ENCODE results near the gene ARRDC2. TPM values are rescaled to one million over a fixed set of nuclear protein-coding genes. Genes with fewer than 3 reads are reported as not detected.

The ARRDC2 gene
- total and polyA plus RNA-seq, 9 of the 15 experiments (the other 6 are each of a cell fraction or from before 2014, with no cell fraction given) = 1.9 to 27.4 (median 15.2) TPM

- peak; percentile 59 for TF ChIP-seq NEUROD1 (IDR thresholded peaks at IDR 0.05; ENCODE audit: borderline replicate concordance, low read depth, low read length, partially characterized antibody)
- no peak for TF ChIP-seq TAL1 (IDR thresholded peaks at IDR 0.05)
- TF ChIP-seq ZNF79 (CRISPR knock-in tag; IDR thresholded peaks at IDR 0.05; ENCODE audit: low read depth) = no peak
- TF ChIP-seq, protein P1, sequence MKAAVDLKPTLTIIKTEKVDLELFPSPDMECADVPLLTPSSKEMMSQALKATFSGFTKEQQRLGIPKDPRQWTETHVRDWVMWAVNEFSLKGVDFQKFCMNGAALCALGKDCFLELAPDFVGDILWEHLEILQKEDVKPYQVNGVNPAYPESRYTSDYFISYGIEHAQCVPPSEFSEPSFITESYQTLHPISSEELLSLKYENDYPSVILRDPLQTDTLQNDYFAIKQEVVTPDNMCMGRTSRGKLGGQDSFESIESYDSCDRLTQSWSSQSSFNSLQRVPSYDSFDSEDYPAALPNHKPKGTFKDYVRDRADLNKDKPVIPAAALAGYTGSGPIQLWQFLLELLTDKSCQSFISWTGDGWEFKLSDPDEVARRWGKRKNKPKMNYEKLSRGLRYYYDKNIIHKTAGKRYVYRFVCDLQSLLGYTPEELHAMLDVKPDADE (conservative IDR thresholded peaks at IDR 0.05; ENCODE audit: control insufficient read depth, low read depth, low read length) = peak; percentile 83
- TF ChIP-seq, protein P2, sequence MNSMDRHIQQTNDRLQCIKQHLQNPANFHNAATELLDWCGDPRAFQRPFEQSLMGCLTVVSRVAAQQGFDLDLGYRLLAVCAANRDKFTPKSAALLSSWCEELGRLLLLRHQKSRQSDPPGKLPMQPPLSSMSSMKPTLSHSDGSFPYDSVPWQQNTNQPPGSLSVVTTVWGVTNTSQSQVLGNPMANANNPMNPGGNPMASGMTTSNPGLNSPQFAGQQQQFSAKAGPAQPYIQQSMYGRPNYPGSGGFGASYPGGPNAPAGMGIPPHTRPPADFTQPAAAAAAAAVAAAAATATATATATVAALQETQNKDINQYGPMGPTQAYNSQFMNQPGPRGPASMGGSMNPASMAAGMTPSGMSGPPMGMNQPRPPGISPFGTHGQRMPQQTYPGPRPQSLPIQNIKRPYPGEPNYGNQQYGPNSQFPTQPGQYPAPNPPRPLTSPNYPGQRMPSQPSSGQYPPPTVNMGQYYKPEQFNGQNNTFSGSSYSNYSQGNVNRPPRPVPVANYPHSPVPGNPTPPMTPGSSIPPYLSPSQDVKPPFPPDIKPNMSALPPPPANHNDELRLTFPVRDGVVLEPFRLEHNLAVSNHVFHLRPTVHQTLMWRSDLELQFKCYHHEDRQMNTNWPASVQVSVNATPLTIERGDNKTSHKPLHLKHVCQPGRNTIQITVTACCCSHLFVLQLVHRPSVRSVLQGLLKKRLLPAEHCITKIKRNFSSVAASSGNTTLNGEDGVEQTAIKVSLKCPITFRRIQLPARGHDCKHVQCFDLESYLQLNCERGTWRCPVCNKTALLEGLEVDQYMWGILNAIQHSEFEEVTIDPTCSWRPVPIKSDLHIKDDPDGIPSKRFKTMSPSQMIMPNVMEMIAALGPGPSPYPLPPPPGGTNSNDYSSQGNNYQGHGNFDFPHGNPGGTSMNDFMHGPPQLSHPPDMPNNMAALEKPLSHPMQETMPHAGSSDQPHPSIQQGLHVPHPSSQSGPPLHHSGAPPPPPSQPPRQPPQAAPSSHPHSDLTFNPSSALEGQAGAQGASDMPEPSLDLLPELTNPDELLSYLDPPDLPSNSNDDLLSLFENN (IDR thresholded peaks at IDR 0.05; ENCODE audit: low read depth in 2 of 2, low read length in 2 of 2) = no peak
- no peak for TF ChIP-seq LARP7 (IDR thresholded peaks at IDR 0.05)
- peak; percentile 66 for TF ChIP-seq U2AF1 (optimal IDR thresholded peaks at IDR 0.05; ENCODE audit: low read depth, low read length)
- TF ChIP-seq ZNF589 (CRISPR knock-in tag; IDR thresholded peaks at IDR 0.05; ENCODE audit: low read depth) = peak; percentile 47; the same call in 1 of the 2 replicates
- TF ChIP-seq FOSL1 (tag; conservative IDR thresholded peaks at IDR 0.05) = no peak
- TF ChIP-seq PRPF4 (IDR thresholded peaks at IDR 0.05; ENCODE audit: insufficient read depth, low read depth, low read length, poor library complexity, severe bottlenecking) = no peak
- TF ChIP-seq, protein P3, sequence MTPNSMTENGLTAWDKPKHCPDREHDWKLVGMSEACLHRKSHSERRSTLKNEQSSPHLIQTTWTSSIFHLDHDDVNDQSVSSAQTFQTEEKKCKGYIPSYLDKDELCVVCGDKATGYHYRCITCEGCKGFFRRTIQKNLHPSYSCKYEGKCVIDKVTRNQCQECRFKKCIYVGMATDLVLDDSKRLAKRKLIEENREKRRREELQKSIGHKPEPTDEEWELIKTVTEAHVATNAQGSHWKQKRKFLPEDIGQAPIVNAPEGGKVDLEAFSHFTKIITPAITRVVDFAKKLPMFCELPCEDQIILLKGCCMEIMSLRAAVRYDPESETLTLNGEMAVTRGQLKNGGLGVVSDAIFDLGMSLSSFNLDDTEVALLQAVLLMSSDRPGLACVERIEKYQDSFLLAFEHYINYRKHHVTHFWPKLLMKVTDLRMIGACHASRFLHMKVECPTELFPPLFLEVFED (CRISPR knock-in tag; conservative IDR thresholded peaks at IDR 0.05) = no peak
- TF ChIP-seq RHOXF2B (CRISPR knock-in tag; conservative IDR thresholded peaks at IDR 0.05) = no peak
- no peak for TF ChIP-seq ADNP (tag; IDR thresholded peaks at IDR 0.05)
- TF ChIP-seq ZNF780A (CRISPR knock-in tag; IDR thresholded peaks at IDR 0.05) = no peak
- TF ChIP-seq RBM34 (IDR thresholded peaks at IDR 0.05; ENCODE audit: borderline replicate concordance, insufficient read depth, low read length) = no peak
- no peak for TF ChIP-seq ZBED1 (IDR thresholded peaks at IDR 0.05)
- TF ChIP-seq CEBPG (CRISPR knock-in tag; IDR thresholded peaks at IDR 0.05) = no peak
- TF ChIP-seq CEBPG (tag; conservative IDR thresholded peaks at IDR 0.05 in 1 of 2, IDR thresholded peaks at IDR 0.05 in 1 of 2) = no peak
- peak; percentile 87; the same call in 1 of the 2 replicates for TF ChIP-seq GATAD2B (IDR thresholded peaks at IDR 0.05; ENCODE audit: borderline replicate concordance)
- TF ChIP-seq ELF2 (CRISPR knock-in tag; IDR thresholded peaks at IDR 0.05) = peak; percentile 81; the same call in 1 of the 2 replicates
- no peak for TF ChIP-seq NELFE (IDR thresholded peaks at IDR 0.05; ENCODE audit: insufficient read depth, insufficient read length)
- TF ChIP-seq PHF20 (IDR thresholded peaks at IDR 0.05; ENCODE audit: partially characterized antibody) = peak; percentile 42
- TF ChIP-seq HLTF (IDR thresholded peaks at IDR 0.05) = no peak
- no peak for TF ChIP-seq CCAR2 (IDR thresholded peaks at IDR 0.05; ENCODE audit: low read depth, low read length)
These were observed 6.8 kb upstream of the ARRDC2 start (continued) for GRCh38 chr19:18000915-18001776.
